ENCODE results near the gene NF1.

GRCh38 chr17:31401456-31402254 is 306.9 kb downstream of the NF1 start:
- TF ChIP-seq EZH2 (IDR thresholded peaks at IDR 0.05) (no peak), POLR2AphosphoS5 (IDR thresholded peaks at IDR 0.05; ENCODE audit: borderline replicate concordance, low read depth, low read length) (no peak)

Data from SK-N-MC (cell line).